HEK293T (cell line): Measurements from ENCODE around the gene MYO7A.

Experiments used
- ARNT ChIP-seq: fragments of 450-650 bp; IDR thresholded peaks from 2 replicates; pipeline ENCODE4 v1.6.1; 2017; ENCODE audit warnings: mild to moderate bottlenecking
- BHLHE40 ChIP-seq: fragments of 450-650 bp; IDR thresholded peaks from 2 replicates; pipeline ENCODE4 v1.6.1; 2016; ENCODE audit warnings: mild to moderate bottlenecking, moderate library complexity, borderline replicate concordance
- CTBP1 ChIP-seq: fragments of 450-650 bp; IDR thresholded peaks from 2 replicates; pipeline ENCODE4 v1.6.1; 2016; ENCODE audit warnings: borderline replicate concordance
- FOXA1 ChIP-seq: fragments of 450-650 bp; IDR thresholded peaks from 2 replicates; pipeline ENCODE4 v1.6.1; 2016; ENCODE audit warnings: mild to moderate bottlenecking
- FOXK2 ChIP-seq: fragments of 450-650 bp; IDR thresholded peaks from 2 replicates; pipeline ENCODE4 v1.6.1; 2016; ENCODE audit warnings: mild to moderate bottlenecking
- FOXM1 ChIP-seq: fragments of 450-650 bp; IDR thresholded peaks from 2 replicates; pipeline ENCODE4 v1.6.1; 2017; ENCODE audit warnings: mild to moderate bottlenecking, borderline replicate concordance
- HDGF ChIP-seq: fragments of 450-650 bp; IDR thresholded peaks from 2 replicates; pipeline ENCODE4 v1.6.1; 2017; ENCODE audit warnings: antibody characterized with exemption, borderline replicate concordance
- LEF1 ChIP-seq: fragments of 450-650 bp; IDR thresholded peaks from 2 replicates; pipeline ENCODE4 v1.6.1; 2017; ENCODE audit warnings: mild to moderate bottlenecking, borderline replicate concordance
- NFRKB ChIP-seq: fragments of 450-650 bp; IDR thresholded peaks from 2 replicates; pipeline ENCODE4 v1.6.1; 2016; ENCODE audit warnings: mild to moderate bottlenecking, moderate library complexity
- SP1 ChIP-seq: fragments of 450-650 bp; IDR thresholded peaks from 2 replicates; pipeline ENCODE4 v1.6.1; 2017
- ZNF384 ChIP-seq: fragments of 450-650 bp; IDR thresholded peaks from 2 replicates; pipeline ENCODE4 v1.6.1; 2016
- TF ChIP-seq, protein P1 (sequence below): fragments of 450-650 bp; IDR thresholded peaks from 2 replicates; pipeline ENCODE4 v1.6.1; 2016

GRCh38 chr11:77079666-77080065, 48.4 kb upstream of the MYO7A start:
- TF ChIP-seq ZNF384 (no peak), FOXM1 (no peak), BHLHE40 (no peak), SP1 (no peak), FOXA1 (no peak), ARNT (no peak), NFRKB (no peak), CTBP1 (no peak), LEF1 (no peak), HDGF (no peak), FOXK2 (no peak)
- TF ChIP-seq, protein P1, sequence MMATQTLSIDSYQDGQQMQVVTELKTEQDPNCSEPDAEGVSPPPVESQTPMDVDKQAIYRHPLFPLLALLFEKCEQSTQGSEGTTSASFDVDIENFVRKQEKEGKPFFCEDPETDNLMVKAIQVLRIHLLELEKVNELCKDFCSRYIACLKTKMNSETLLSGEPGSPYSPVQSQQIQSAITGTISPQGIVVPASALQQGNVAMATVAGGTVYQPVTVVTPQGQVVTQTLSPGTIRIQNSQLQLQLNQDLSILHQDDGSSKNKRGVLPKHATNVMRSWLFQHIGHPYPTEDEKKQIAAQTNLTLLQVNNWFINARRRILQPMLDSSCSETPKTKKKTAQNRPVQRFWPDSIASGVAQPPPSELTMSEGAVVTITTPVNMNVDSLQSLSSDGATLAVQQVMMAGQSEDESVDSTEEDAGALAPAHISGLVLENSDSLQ: no peak
